Astrocyte (in vitro differentiated cells and primary cell): ENCODE measurements around the gene RAB6B. TPM values are rescaled to one million over a fixed set of nuclear protein-coding genes. Genes with fewer than 3 reads are reported as not detected.

Experiments
- DNase-seq: peaks from one replicate; pipeline ENCODE4 v3.0.0-alpha.2; 2010; ENCODE audit warnings: low read depth
- FAIRE-seq: peaks from 2 replicates; lab custom pipeline; 2011; peaks lifted over from hg19 to GRCh38; lab: Jason Lieb, UNC
- H2AFZ ChIP-seq: 2 replicates; pipeline ENCODE4 v1.6.0; 2012; ENCODE audit warnings: low read depth, low read length, inconsistent platforms
- H3K27ac ChIP-seq: 2 replicates; pipeline ENCODE4 v1.5.1; 2011; ENCODE audit warnings: low read depth, low read length, inconsistent platforms
- H3K27me3 ChIP-seq: 2 replicates; pipeline ENCODE4 v1.6.0; 2011; ENCODE audit warnings: low read length, inconsistent platforms; ENCODE audit not compliant: insufficient read depth
- H3K36me3 ChIP-seq: 2 replicates; pipeline ENCODE4 v1.5.1; 2011; ENCODE audit warnings: low read length, inconsistent platforms; ENCODE audit not compliant: insufficient read depth
- H3K4me1 ChIP-seq: 2 replicates; pipeline ENCODE4 v1.5.1; 2011; ENCODE audit warnings: low read length, inconsistent platforms; ENCODE audit not compliant: insufficient read depth
- H3K4me2 ChIP-seq: 2 replicates; pipeline ENCODE4 v1.6.0; 2012; ENCODE audit warnings: low read length, inconsistent platforms
- H3K4me3 ChIP-seq: 2 replicates; pipeline ENCODE4 v1.5.1; 2011; ENCODE audit warnings: low read depth, mild to moderate bottlenecking, low read length, inconsistent platforms; ENCODE audit not compliant: insufficient read depth
- H3K79me2 ChIP-seq: 2 replicates; pipeline ENCODE4 v1.6.0; 2012; ENCODE audit warnings: mild to moderate bottlenecking, low read length, inconsistent platforms; ENCODE audit not compliant: insufficient read depth
- H3K9ac ChIP-seq: 2 replicates; pipeline ENCODE4 v1.6.0; 2012; ENCODE audit warnings: mild to moderate bottlenecking, low read length, inconsistent platforms
- H3K9me3 ChIP-seq: 2 replicates; pipeline ENCODE4 v1.5.1; 2012; ENCODE audit warnings: low read depth, mild to moderate bottlenecking, low read length, inconsistent platforms; ENCODE audit not compliant: insufficient read depth
- H4K20me1 ChIP-seq: 2 replicates; pipeline ENCODE4 v1.6.0; 2012; ENCODE audit warnings: low read length, inconsistent platforms; ENCODE audit not compliant: insufficient read depth
- H3K27ac Mint-ChIP-seq: one replicate; pipeline ENCODE4 v1.8.0; 2021; ENCODE audit warnings: mild to moderate bottlenecking, mixed read lengths; ENCODE audit not compliant: unreplicated experiment
- H3K27me3 Mint-ChIP-seq: one replicate; pipeline ENCODE4 v1.8.0; 2021; ENCODE audit warnings: low read depth, mixed read lengths; ENCODE audit not compliant: unreplicated experiment
- H3K36me3 Mint-ChIP-seq: one replicate; pipeline ENCODE4 v1.8.0; 2021; ENCODE audit warnings: low read depth, mixed read lengths; ENCODE audit not compliant: unreplicated experiment
- H3K4me1 Mint-ChIP-seq: one replicate; pipeline ENCODE4 v1.8.0; 2021; ENCODE audit warnings: low read depth, mixed read lengths; ENCODE audit not compliant: unreplicated experiment
- H3K4me3 Mint-ChIP-seq: one replicate; pipeline ENCODE4 v1.8.0; 2021; ENCODE audit warnings: mild to moderate bottlenecking, moderate library complexity, mixed read lengths; ENCODE audit not compliant: unreplicated experiment
- H3K9me3 Mint-ChIP-seq: one replicate; pipeline ENCODE4 v1.8.0; 2021; ENCODE audit warnings: mild to moderate bottlenecking, mixed read lengths; ENCODE audit not compliant: unreplicated experiment
- CTCF ChIP-seq: IDR thresholded peaks from 2 replicates; pipeline ENCODE4 v1.5.1; 2011; ENCODE audit warnings: low read depth, mild to moderate bottlenecking, inconsistent platforms, low read length, moderate library complexity; ENCODE audit not compliant: insufficient read depth
- EZH2 ChIP-seq: IDR thresholded peaks from 2 replicates; pipeline ENCODE4 v1.6.1; 2012; ENCODE audit warnings: mild to moderate bottlenecking, low read length, inconsistent platforms; ENCODE audit not compliant: insufficient read depth
- total RNA-seq: library from RNA; stranded (reverse); gene quantifications from 2 replicates; pipeline ENCODE4 v1.2.1, GENCODE V29; 2021

Gene RAB6B
- total RNA-seq, 1 donor from 2014 or later = 61.8 TPM

GRCh38 chr3:133880886-133881455, 14.7 kb downstream of the RAB6B start:
- Histone ChIP-seq H3K4me3 (no peak overlapping the region), H3K4me1 (no peaks in the 10 kb centered on the region), H3K9me3 (no peaks in the 10 kb centered on the region), H2AFZ (no peak overlapping the region), H3K9ac (no peak overlapping the region), H3K27ac (no peak overlapping the region), H3K79me2 (no peaks in the 10 kb centered on the region), H3K4me2 (no peak overlapping the region), H3K36me3 (no peaks in the 10 kb centered on the region), H3K27me3 (peaks cover 3% of the 10 kb centered on the region), H4K20me1 (no peaks in the 10 kb centered on the region)
- Mint-ChIP-seq H3K4me1 (no peaks in the 10 kb centered on the region), H3K36me3 (peaks cover 28% of the 10 kb centered on the region), H3K27ac (no peak overlapping the region), H3K9me3 (peaks cover 5% of the 10 kb centered on the region), H3K27me3 (peaks cover 1% of the 10 kb centered on the region), H3K4me3 (no peak overlapping the region)
- no peak for TF ChIP-seq CTCF
- TF ChIP-seq EZH2 = no peak
- DNase-seq = no peak
- FAIRE-seq = no peak

GRCh38 chr3:133880287-133880686, 15.4 kb downstream of the RAB6B start:
- H3K36me3 Mint-ChIP-seq = peaks cover 26% of the 10 kb centered on the region
- Histone ChIP-seq H2AFZ (no peak overlapping the region), H3K9me3 (no peaks in the 10 kb centered on the region), H4K20me1 (no peaks in the 10 kb centered on the region), H3K36me3 (no peaks in the 10 kb centered on the region), H3K4me1 (no peaks in the 10 kb centered on the region), H3K27me3 (peaks cover 3% of the 10 kb centered on the region), H3K9ac (no peak overlapping the region), H3K4me2 (no peak overlapping the region), H3K79me2 (no peaks in the 10 kb centered on the region), H3K4me3 (no peak overlapping the region), H3K27ac (no peak overlapping the region)
- H3K9me3 Mint-ChIP-seq = peaks cover 3% of the 10 kb centered on the region
- no peak overlapping the region for H3K27ac Mint-ChIP-seq
- no peak for TF ChIP-seq EZH2
- TF ChIP-seq CTCF = no peak
- H3K27me3 Mint-ChIP-seq = peaks cover 1% of the 10 kb centered on the region
- DNase-seq (no peak), FAIRE-seq (no peak)
- no peak overlapping the region for H3K4me3 Mint-ChIP-seq
- no peaks in the 10 kb centered on the region for H3K4me1 Mint-ChIP-seq

- Histone ChIP-seq H3K9ac (no peak overlapping the region), H3K79me2 (no peaks in the 10 kb centered on the region), H3K27ac (no peak overlapping the region), H3K36me3 (no peaks in the 10 kb centered on the region), H2AFZ (no peak overlapping the region), H3K4me3 (no peak overlapping the region), H3K4me2 (no peak overlapping the region), H4K20me1 (no peaks in the 10 kb centered on the region), H3K4me1 (no peaks in the 10 kb centered on the region), H3K27me3 (peaks cover 3% of the 10 kb centered on the region), H3K9me3 (no peaks in the 10 kb centered on the region)
- DNase-seq (no peak), FAIRE-seq (no peak)
- no peak overlapping the region for H3K27ac Mint-ChIP-seq
- H3K36me3 Mint-ChIP-seq = peaks cover 19% of the 10 kb centered on the region
- no peak overlapping the region for H3K4me3 Mint-ChIP-seq
- TF ChIP-seq CTCF (no peak), EZH2 (no peak)
- H3K27me3 Mint-ChIP-seq = no peaks in the 10 kb centered on the region
- no peaks in the 10 kb centered on the region for H3K9me3 Mint-ChIP-seq
- H3K4me1 Mint-ChIP-seq = peaks cover 11% of the 10 kb centered on the region
Observed at GRCh38 chr3:133878518-133878917, 17.2 kb downstream of the RAB6B start.
